Panc1 (cell line): ENCODE results near the gene INF2. TPM values are rescaled to one million over a fixed set of nuclear protein-coding genes. Genes with fewer than 3 reads are reported as not detected.

Source experiments
- ATAC-seq: fragments of 200-7000 bp; cut with Tn5 transposase; 2 replicates; pipeline ENCODE4 v1.9.1; 2020; ENCODE audit warnings: mild to moderate bottlenecking, moderate library complexity
- BruUV-seq: library from RNA; stranded (reverse); fragments of 400-500 nt; replicated peaks from 2 replicates; lab custom pipeline; 2021; lab: Mats Ljungman, UMichigan
- CTCF ChIA-PET: fragments of 300-600 bp; sonication (Branson Sonifier 250); formaldehyde crosslinking; loops from one replicate; lab custom pipeline; 2022; ENCODE audit warnings: antibody characterized with exemption; lab: Charles Lee
- POLR2A ChIA-PET: fragments of 300-600 bp; sonication (Branson Sonifier 250); formaldehyde crosslinking; loops from one replicate; lab custom pipeline; 2022; ENCODE audit warnings: antibody characterized with exemption; lab: Charles Lee
- DNase-seq: peaks from one replicate; pipeline ENCODE4 v3.0.0-alpha.2; 2010; ENCODE audit warnings: low read depth, low spot score
- H3K27ac ChIP-seq: 2 replicates; pipeline ENCODE4 v1.5.1; 2011; ENCODE audit warnings: mild to moderate bottlenecking, low read length, inconsistent platforms
- H3K27me3 ChIP-seq: fragments of 200-500 bp; sonication (Bioruptor generic); 2 replicates; pipeline ENCODE4 v1.6.0; 2014; ENCODE audit warnings: low read length, inconsistent platforms; ENCODE audit not compliant: control insufficient read depth, insufficient read depth
- H3K36me3 ChIP-seq: fragments of 200-500 bp; sonication (Bioruptor generic); 2 replicates; pipeline ENCODE4 v1.5.1; 2014; ENCODE audit warnings: inconsistent platforms, mild to moderate bottlenecking, low read length, moderate library complexity; ENCODE audit not compliant: control insufficient read depth, insufficient read depth
- H3K4me1 ChIP-seq: 2 replicates; pipeline ENCODE4 v1.5.1; 2011; ENCODE audit warnings: inconsistent platforms, mild to moderate bottlenecking, low read length, moderate library complexity; ENCODE audit not compliant: control insufficient read depth, insufficient read depth
- H3K4me3 ChIP-seq, 2 experiments: 2 replicates each; pipeline ENCODE4 v1.5.1; 2011 to 2012; ENCODE audit warnings: low read depth in 2 of 2, low read length in 2 of 2, mild to moderate bottlenecking in 2 of 2, inconsistent platforms in 1 of 2, moderate library complexity in 1 of 2
- H3K9me3 ChIP-seq: fragments of 200-500 bp; sonication (Bioruptor generic); 2 replicates; pipeline ENCODE4 v1.5.1; 2014; ENCODE audit warnings: low read depth, mild to moderate bottlenecking, inconsistent platforms, low read length, moderate library complexity; ENCODE audit not compliant: control insufficient read depth, insufficient read depth
- CTCF ChIP-seq: fragments of 450-650 bp; IDR thresholded peaks from 2 replicates; pipeline ENCODE4 v1.5.1; 2017; ENCODE audit warnings: mild to moderate bottlenecking
- REST ChIP-seq, 2 experiments: IDR thresholded peaks; 2 replicates each; pipeline ENCODE4 v1.6.1; 2011 to 2012; ENCODE audit warnings: low read depth in 2 of 2, control low read depth in 1 of 2, low read length in 1 of 2, mild to moderate bottlenecking in 1 of 2, moderate library complexity in 1 of 2; ENCODE audit not compliant: insufficient read depth in 1 of 2
- in situ Hi-C: cut with HindIII; loops from 2 replicates; pipeline ENCODE4 v1.10.0; 2016; ENCODE audit warnings: low sequenced_read_pairs, low pct_unique_long_range_greater_than_20kb
- intact Hi-C: fragments of 100-400 bp; cut with micrococcal nuclease; formaldehyde crosslinking; loops from one replicate; pipeline ENCODE4 v1.10.0; 2022; ENCODE audit not compliant: unreplicated experiment
- total RNA-seq: library from RNA; stranded (reverse); gene quantifications from one replicate; pipeline ENCODE4 v1.2.1, GENCODE V29; 2021; ENCODE audit not compliant: unreplicated experiment

INF2 gene
- total RNA-seq, 1 experiment from 2014 or later: 195 TPM

- H3K4me1 ChIP-seq: peaks cover 4% of the 10 kb centered on the region
- no peaks in the 10 kb centered on the region for H3K27me3 ChIP-seq
- DNase-seq: no peak
- CTCF ChIA-PET: no interaction called here
- BruUV-seq: no TSS peak
- in situ Hi-C loops: no loop called here
- no peaks in the 10 kb centered on the region; the same call in 1 of the 2 replicates for H3K9me3 ChIP-seq
- intact Hi-C loops: no loop called here
- ATAC-seq: no peak
- H3K36me3 ChIP-seq: no peaks in the 10 kb centered on the region
- H3K4me3 ChIP-seq: no peak overlapping the region
- no peak for TF ChIP-seq REST (IDR thresholded peaks at IDR 0.05; ENCODE audit: insufficient read depth in 1 of 2, low read depth in 2 of 2, low read length in 1 of 2)
- no peak overlapping the region for H3K27ac ChIP-seq
- POLR2A ChIA-PET: no interaction called here
Observed at GRCh38 chr14:104647467-104648043, 41.9 kb upstream of the INF2 start.

GRCh38 chr14:104650057-104650980 lies 39.1 kb upstream of the INF2 start:
- H3K4me3 ChIP-seq: peak overlapping the region; percentile 37 to 50
- ATAC-seq (peak; percentile 92), DNase-seq (no peak)
- H3K4me1 ChIP-seq: peaks cover 4% of the 10 kb centered on the region
- ChIA-PET CTCF (no interaction called here), POLR2A (no interaction called here)
- H3K27me3 ChIP-seq: no peaks in the 10 kb centered on the region
- in situ Hi-C loops (no loop called here), intact Hi-C loops (loop anchor here (5.0 kb wide), 1 partner anchor 57 kb away; no protein-coding TSS in a partner anchor)
- TF ChIP-seq REST (IDR thresholded peaks at IDR 0.05; ENCODE audit: insufficient read depth in 1 of 2, low read depth in 2 of 2, low read length in 1 of 2) (no peak), CTCF (peak; percentile 97)
- H3K9me3 ChIP-seq: peaks cover 3% of the 10 kb centered on the region; the same call in 1 of the 2 replicates
- no TSS peak for BruUV-seq
- peak overlapping the region; percentile 80 for H3K27ac ChIP-seq
- H3K36me3 ChIP-seq: no peaks in the 10 kb centered on the region
